ENCODE data around the gene ANTXRL.
"Not testable (repeated sequence)": the region's sequence is repeated elsewhere in the genome, so short reads cannot be mapped to it uniquely, and the experiment has no call there.

The ANTXRL gene

DNA sequence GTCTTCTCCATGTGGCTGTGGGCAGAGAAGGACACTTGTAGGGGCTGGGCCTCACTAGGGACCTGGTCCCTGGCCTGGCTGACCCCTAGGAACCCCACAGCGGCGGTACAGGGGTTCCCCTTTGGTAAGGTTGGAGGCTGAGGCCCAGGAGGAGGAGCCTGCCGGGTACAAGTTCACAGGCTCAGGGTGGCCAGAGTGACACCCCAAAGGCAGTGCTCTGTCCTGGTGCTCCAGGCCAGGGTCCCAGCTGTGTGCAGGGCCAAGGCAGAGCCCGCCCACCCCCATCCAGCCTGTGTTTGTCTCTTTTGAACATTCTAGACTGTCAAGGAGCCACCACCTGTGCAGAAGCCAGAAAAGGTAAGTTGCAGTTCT lies 23.3 kb downstream of the ANTXRL start:
- no peak for DNase-seq

GRCh38 chr10:46310851-46311250 lies 24.1 kb downstream of the ANTXRL start:
- DNase-seq, result no peak

DNA sequence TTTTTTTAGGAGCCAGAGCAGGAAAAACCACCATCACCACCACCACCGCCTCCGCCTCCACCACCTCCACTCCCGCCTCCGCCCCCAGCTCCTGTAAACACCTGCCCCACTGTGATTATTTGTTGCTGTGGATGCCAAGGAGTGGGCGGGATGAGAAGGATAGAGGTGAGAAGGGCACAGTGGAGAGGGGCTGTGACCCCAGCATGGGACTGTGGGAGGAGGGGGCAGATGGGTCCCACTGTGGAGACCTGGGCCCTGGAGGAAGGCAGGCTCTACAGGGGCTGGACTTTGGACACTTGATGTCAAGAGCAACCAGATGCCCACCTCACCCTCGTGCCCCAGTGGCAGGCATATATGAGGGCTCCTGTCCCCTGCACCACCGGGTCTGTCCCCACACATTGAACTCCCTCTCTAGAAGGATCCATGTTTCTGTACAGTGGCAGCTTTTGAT lies 24.7 kb downstream of the ANTXRL start:
- no peak for DNase-seq

DNA sequence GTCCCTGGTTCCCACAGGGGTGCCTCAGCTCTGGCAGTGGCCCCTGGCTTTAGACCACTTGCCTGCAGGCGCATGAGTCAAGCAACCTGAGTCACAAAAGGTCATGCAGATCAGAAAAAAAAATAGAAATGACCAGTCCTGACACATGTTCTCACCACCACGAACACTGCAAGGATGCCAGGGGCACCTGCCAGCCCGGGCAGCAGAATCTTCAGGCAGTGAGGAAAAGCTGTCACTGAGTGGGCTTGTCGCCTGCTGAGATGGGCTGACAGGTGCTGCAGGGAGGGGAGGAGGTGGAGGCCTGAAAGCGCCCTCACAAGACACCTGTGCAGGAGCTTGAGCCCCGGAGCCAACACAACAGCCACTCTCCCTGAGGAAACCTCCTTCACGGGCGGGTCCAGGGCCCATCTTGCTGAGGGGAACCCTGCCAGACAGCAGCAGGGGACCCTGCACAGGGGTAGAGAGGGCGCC lies 25.2 kb downstream of the ANTXRL start:
- not testable (repeated sequence) for DNase-seq

GRCh38 chr10:46312953-46313352 lies 26.2 kb downstream of the ANTXRL start:
- no peak for DNase-seq

GRCh38 chr10:46314071-46314470 lies 27.3 kb downstream of the ANTXRL start:
- no peak for DNase-seq

GRCh38 chr10:46315071-46315860 lies 28.5 kb downstream of the ANTXRL start:
- DNase-seq, result not testable (repeated sequence)

DNA sequence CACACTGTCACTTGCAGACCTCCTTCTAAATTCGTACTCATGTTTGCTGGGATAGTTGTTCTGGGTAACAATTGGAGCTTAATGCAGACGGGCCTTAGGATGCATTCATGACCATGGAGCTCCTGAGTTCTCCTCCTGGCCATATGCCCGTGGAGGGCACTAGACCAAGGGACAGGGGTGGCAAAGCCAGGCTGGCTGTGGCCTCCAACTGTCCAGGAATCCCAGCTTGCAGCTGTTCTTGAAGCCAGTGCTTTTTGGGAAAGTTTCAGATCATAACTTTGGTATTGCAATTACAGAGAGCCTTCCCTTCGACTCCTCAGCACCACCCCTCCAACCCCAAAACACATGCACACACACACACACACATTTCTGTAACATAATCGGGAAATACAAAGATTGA lies 30.6 kb downstream of the ANTXRL start:
- no peak for DNase-seq

DNA sequence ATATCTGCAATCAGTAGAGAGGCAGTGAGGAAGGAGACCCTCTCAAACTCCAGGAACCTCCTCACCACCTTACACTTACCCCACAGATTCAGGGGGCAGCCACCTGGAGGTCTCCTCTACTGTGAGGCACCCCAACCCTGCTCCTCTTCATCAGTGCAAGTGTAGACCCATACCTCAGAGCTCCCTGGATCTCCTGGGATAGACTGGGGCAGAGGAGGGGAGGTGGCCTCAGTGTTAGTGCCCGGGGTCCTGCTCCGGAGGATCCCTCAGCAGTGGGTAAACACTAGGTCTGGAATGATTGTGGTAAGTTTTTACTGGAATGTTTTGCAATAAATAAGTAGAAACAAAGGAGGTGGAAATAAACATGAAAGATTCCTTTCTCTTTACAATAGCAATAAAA lies 31.1 kb downstream of the ANTXRL start:
- DNase-seq, result no peak

- DNase-seq, result no peak
Measured at GRCh38 chr10:46318799-46319198, 32.0 kb downstream of the ANTXRL start.

DNA sequence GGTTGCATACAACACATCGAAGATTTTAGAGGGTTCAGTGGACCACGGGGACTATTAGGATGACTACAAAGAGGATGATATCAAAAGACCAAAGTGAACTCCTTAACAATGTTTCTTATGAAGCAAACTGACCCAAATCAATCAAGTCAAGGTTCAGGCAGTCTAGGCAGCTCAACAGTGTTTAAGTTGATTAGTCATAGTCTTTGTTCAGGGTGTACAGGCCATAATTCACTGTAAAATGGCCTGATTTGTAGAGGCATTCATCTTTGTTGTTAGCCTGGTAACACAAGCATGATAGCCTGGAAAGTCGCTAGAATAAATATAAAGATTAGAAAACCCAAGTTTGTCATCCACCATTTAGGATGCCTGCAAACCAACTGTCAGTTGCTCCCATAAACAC lies 32.6 kb downstream of the ANTXRL start:
- no peak for DNase-seq

DNA sequence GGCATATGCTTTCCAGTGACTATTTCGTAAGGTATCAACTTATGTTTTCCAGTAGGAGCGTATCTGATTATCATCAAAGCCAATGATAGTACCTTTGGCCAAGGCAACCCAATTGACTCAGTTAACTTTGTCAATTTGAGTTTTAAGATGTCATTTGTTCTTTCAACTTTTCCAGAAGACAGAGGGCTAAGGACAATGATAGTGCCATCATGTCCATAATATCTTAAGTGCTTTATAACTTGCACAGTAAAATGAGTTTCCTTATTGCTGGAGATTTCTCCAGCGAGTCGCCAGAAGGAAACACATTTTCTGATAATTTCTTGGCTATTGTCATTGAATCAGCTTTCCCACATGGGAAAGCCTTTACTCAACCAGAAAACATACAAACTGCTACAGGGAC lies 35.0 kb downstream of the ANTXRL start:
- no peak for DNase-seq

DNA sequence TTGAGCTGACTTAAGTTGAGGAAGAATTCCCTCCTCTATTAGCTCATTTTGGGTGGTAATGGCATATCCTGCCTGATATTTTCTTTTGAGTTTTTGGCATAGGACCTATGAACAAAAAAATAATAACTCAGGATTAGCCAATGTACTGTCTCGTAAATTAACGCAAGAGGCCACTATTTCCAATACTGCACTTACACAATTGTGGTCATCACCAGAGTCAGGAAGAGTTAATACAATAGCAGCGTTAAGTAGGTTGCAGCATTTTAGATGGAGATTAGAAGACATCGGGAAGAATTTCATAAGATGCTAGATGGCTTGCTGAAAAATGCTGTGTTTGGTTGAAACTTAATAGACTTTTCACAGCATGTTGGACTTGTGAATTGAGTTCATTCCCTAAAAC lies 36.4 kb downstream of the ANTXRL start:
- DNase-seq, result no peak

DNA sequence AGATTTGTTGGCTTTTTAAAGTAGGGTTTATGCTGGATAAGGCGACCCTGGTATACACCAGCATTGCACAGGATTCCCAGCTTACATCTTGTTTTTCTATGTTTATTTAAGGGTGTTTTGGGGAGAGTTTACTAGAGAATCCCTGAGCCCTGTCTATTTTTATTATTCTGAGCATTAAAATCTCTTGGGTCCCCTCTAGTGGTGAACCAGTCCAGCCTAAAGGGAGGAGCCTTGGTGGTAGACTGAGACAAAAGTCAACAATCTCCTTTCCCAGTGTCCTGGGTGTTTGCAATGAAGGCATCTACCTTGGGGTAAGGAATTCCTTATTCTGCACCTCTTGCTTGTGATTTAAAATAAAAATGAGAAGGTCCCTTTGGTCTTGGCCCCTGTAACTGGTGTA lies 38.2 kb downstream of the ANTXRL start:
- DNase-seq, result no peak

GRCh38 chr10:46326066-46326465 lies 39.3 kb downstream of the ANTXRL start:
- no peak for DNase-seq

DNA sequence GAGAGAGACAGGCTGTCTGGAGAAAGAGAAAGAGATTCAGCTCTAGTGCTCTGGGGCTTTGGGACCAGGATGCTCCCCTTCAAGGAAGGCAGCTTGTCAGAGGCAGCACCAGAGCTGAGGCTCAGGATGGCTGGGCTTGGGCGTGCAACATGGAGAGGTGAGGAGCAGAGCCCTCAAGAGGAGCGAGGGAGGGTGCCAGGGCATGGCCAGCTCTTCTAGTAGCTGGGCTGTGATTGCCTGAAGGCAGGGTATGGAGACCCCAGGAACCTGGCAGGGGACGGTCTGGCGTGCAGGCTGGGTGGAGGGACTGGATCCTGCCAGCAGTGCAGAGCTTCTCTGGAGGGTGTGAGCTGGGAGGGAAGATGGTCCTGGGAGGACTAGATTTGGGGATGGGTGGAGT lies 40.2 kb downstream of the ANTXRL start:
- no peak for DNase-seq

DNA sequence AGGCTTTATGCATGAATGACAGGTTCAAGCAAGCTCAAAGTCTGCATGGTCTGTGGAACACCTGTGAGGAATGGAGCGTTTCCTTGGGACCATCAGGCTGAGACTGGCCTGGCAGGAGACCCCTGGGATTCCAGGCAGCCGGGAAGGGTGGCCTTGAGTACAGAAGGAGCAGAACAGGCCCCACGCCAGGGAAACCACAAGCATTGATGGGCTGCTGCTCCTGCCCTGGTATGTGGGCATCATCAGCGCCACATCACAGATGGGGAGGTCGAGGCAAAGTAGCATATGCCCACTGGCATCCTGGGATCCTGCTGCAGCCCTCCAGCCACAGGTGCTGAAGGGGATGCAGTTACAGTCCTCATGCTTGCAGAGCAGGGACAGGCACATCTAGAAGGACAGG lies 40.9 kb downstream of the ANTXRL start:
- DNase-seq, result no peak

DNA sequence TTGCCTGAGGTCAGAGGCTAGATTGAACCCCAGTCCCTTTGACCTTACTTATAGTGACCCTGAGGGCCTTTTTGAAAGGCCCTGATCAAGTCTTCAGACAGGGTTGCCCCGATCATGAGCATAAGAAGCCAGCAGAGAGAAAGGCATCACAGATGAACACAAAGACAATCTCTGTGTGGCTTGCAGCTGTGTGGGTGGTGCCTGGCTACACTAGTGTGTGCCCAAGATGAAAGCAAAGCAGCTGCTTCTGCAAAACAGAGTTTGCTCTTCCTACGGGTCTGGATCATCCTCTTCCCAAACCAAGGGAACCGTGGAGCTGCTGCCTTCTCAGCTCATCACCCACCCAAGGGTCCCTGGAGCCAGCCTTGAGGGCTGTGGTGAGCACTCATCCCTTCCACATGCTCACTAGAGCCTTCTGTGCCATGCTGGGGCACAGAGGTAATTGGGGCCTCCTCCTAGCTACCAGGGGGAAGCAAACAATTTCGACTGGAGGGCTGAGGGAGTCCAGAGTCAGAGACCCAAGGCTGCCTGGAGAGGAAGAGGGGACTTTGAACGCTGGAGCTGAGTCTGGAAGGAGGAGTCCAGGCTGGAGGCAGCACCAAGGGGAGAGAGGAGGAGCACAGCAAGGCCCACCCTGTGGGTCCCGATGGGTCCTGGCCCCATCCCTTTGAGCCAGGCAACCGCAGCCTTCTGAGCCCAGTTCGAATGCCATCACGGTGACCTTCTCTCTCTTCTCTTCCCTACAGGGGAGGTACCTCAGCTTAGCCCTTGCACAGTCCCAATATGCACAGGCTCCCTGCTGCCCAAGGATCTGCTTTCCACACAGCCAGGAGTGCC lies 42.3 kb downstream of the ANTXRL start:
- no peak for DNase-seq

DNA sequence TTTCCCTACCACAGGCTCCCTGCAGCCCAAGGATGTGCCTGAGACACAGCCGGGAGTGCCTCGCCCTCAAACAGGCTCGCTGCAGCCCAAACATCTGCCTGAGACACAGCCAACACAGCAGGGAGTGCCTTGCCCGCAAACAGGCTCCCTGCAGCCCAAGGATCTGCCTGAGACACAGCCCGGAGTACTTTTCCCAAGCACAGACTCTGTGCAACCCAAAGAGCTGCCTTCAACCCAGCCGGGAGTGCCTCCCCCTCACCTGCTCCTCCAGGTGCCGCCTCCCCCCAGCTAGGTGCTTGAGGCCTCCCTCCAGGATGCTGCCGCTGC lies 42.9 kb downstream of the ANTXRL start:
- no peak for DNase-seq

DNA sequence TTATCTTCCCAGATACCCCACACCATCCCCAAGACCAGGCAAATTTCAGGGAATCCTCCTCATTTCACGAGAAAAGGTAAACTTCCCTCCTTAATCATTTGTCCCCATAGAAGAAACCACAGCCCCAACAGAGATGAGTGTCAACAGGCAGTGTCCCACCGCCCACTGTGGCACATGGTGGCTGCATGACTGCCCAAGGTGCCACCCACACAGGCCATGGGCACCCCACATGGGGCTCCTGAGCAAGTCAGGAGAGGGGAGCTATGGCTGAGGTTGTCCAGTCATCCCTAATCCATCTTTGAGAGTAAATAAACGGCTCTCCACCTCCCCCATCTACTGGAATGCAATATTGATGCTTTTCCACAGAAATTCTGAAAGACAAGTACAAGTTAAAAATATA lies 44.1 kb downstream of the ANTXRL start:
- DNase-seq, result no peak

GRCh38 chr10:46365484-46365883 lies 78.7 kb downstream of the ANTXRL start:
- not testable (repeated sequence) for DNase-seq

DNA sequence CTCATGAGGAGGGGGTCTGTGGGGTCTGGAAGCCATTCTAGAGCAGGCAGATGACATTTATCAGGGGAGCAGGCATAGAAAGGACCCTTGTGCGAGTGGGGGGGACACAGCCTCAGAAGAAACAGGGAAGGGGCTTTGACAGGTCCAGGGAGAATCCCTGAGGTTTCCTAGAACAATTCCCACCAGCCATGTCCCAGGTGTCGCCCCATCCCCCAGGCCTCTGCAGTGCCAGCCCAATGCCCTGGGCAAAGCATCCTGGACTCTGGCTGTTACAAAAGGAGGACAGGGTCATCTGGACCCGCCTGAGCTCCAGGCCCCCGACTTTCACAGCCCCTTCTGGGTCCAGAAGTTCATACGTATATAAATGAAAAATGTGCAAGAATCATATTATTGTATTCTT lies 80.4 kb downstream of the ANTXRL start:
- DNase-seq, result not testable (repeated sequence)

DNA sequence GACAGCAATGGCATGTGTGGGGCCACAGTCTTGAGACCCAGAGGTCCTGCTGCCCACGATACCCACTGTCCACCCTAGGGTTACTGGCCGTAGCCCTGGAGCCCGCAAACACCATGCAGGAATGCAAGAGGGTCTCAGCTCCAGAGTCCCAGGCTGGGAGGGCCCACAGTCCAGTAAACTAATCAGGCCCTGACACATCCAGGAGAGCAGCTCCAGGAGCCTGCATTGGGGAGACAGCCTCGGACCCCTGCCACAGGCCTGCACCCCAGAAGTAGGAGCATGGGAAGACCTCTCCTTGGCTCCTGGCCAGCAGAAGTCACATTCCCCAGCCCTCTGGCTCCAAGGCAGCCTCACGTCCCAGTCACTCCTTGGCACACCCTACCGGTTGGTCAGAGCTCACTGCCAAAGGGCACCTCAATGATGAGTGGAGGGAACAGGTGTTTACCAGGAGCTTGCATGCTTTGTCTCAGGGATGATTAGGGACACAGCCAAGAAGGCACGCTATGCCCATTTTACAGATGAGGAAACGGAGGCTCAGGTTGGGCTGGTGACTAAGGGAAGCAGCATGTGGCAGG lies 81.0 kb downstream of the ANTXRL start:
- not testable (repeated sequence) for DNase-seq

- not testable (repeated sequence) for DNase-seq
Measured at GRCh38 chr10:46368956-46369355, 82.2 kb downstream of the ANTXRL start.

All from stimulated activated CD4-positive, alpha-beta T cell treated with anti-CD3 and anti-CD28 coated beads, Interleukin-1b, Interleukin-23, amount 100 ng/mL, for 48 hours (primary cell).